Left cardiac atrium (tissue), 4 donors: ENCODE measurements around the gene CFAP221. TPM values are rescaled to one million over a fixed set of nuclear protein-coding genes. Genes with fewer than 3 reads are reported as not detected.

Experiments
- ATAC-seq, 2 donors: fragments of 200-7000 bp; cut with Tn5 transposase; one replicate each; pipeline ENCODE4 v1.9.1; 2020; ENCODE audit warnings: mild to moderate bottlenecking in 2 of 2, moderate library complexity in 2 of 2
- DNase-seq: peaks from one replicate; pipeline ENCODE4 v3.0.0-alpha.2; 2020
- intact Hi-C, 2 donors: fragments of 100-400 bp; cut with DNase I; formaldehyde crosslinking; loops; one replicate each; pipeline versions ENCODE4 v1.14.1 to v1.15.1; 2022 to 2023
- total RNA-seq, 2 donors: library from RNA; stranded (reverse); fragmentation: NEBNext Ultra II Directional; extraction: Animal tissue kit (Norgen Biotek cat#: 25700); gene quantifications; one replicate each; pipeline ENCODE4 v1.2.1, GENCODE V29; 2021
- donor health status: DM: no; HTN: yes; CAD: no.
- donor health status: DM: no; HTN: yes; CAD: no; lungs with severe emphysema.
- donor health status: DM: yes; HTN: yes; CAD: no.
- donor health status: Dilated cardiomyopathy.

Gene CFAP221
- total RNA-seq, 2 donors from 2014 or later = 0.91 to 0.97 TPM

GRCh38 chr2:119704670-119705120 is 160.4 kb downstream of the CFAP221 start:
- ATAC-seq = peak in 1 of 2 donors; percentile 53
- intact Hi-C loops = loop anchor here in 1 of 2 donors (5.0 kb wide), 2 partner anchors 123 to 473 kb away; no protein-coding TSS in a partner anchor
- no peak for DNase-seq

DNA sequence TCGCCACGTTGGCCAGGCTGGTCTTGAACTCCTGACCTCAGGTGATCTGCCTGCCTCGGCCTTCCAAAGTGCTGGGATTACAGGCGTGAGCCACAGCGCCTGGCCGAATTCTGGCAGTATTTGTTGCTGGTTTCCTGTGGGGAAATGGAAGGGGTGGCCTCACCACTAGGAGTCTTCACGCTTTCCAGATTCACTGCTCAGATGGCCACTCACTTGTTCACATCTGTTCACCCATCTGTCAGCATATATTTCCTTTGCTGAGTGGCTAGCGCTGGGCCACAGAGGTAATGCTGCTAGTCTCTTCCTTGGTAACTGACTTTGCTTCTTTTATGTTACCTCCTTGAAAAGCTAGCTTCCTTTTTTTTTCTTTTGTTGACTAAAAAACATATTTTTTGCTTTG is 162.0 kb downstream of the CFAP221 start:
- intact Hi-C loops = no loop called here
- ATAC-seq (no peak), DNase-seq (no peak)

Other genes with a start within 250 kb of the CFAP221 start
- gene C2orf76, start 177.6 kb upstream of the CFAP221 start, total RNA-seq = 10 to 100 TPM in 1 of 2 donors, 1 to 10 TPM in 1; 9.9 to 11.5 TPM
- gene DBI, start 177.5 kb upstream of the CFAP221 start, total RNA-seq = 100 to 1,000 TPM; 172 to 227 TPM
- 10 to 100 TPM in 1 of 2 donors, 1 to 10 TPM in 1; 6.1 to 16.4 TPM for gene TMEM37, start 112.6 kb upstream of the CFAP221 start, total RNA-seq
- under 1 TPM in 1 of 2 donors, not detected in 1; 0.32 TPM for gene SCTR, start 20.0 kb upstream of the CFAP221 start, total RNA-seq
- gene TMEM177, start 134.8 kb downstream of the CFAP221 start, total RNA-seq = 1 to 10 TPM; 8.6 to 9.3 TPM
- 10 to 100 TPM; 33.0 TPM for gene PTPN4, start 215.5 kb downstream of the CFAP221 start, total RNA-seq